H1 (cell line): ENCODE data around the gene DLST. TPM values are rescaled to one million over a fixed set of nuclear protein-coding genes. Genes with fewer than 3 reads are reported as not detected.
A peak's percentile ranks its signal among the peaks of the same experiment; 100 is the strongest.

ENCODE experiments used
- CTCF ChIA-PET: fragments of 300-600 bp; sonication (Branson Sonifier 250); formaldehyde crosslinking; loops from one replicate; lab custom pipeline; 2021; ENCODE audit not compliant: partially characterized antibody; lab: Charles Lee
- POLR2A ChIA-PET: fragments of 300-600 bp; sonication (Branson Sonifier 250); formaldehyde crosslinking; loops from one replicate; lab custom pipeline; 2021; ENCODE audit warnings: inconsistent platforms; ENCODE audit not compliant: partially characterized antibody; lab: Charles Lee
- DNase-seq, 2 experiments: peaks; one replicate each; pipeline versions ENCODE4 v3.0.0 to v3.0.0-alpha.2; 2010 to 2022; ENCODE audit warnings: low spot score in 2 of 2, low read depth in 1 of 2, mixed read lengths in 1 of 2
- FAIRE-seq: peaks from 2 replicates; lab custom pipeline; 2011; peaks lifted over from hg19 to GRCh38; lab: Jason Lieb, UNC
- H2AFZ ChIP-seq: 2 replicates; pipeline ENCODE4 v1.8.1; 2012; ENCODE audit warnings: low read length, inconsistent platforms
- H2AK5ac ChIP-seq: 2 replicates; pipeline ENCODE4 v1.6.1; 2013; ENCODE audit warnings: low read depth, low read length
- H2BK120ac ChIP-seq: replicated peaks from 2 replicates; pipeline ENCODE3; 2013; ENCODE audit warnings: low read depth, low read length, inconsistent platforms
- H2BK12ac ChIP-seq: 2 replicates; pipeline ENCODE4 v1.6.1; 2013; ENCODE audit warnings: low read depth, low read length
- H2BK15ac ChIP-seq: 2 replicates; pipeline ENCODE4 v1.6.1; 2013; ENCODE audit warnings: low read length
- H2BK20ac ChIP-seq: 2 replicates; pipeline ENCODE4 v1.6.1; 2013; ENCODE audit warnings: low read length
- H2BK5ac ChIP-seq: 2 replicates; pipeline ENCODE4 v1.6.1; 2013; ENCODE audit warnings: low read depth, low read length
- H3K14ac ChIP-seq: 2 replicates; pipeline ENCODE4 v1.6.1; 2013; ENCODE audit warnings: inconsistent platforms; ENCODE audit not compliant: insufficient read length
- H3K18ac ChIP-seq: 2 replicates; pipeline ENCODE4 v1.6.1; 2013; ENCODE audit warnings: low read length; ENCODE audit errors: extremely low read depth
- H3K23ac ChIP-seq: 2 replicates; pipeline ENCODE4 v1.6.1; 2013; ENCODE audit warnings: inconsistent platforms; ENCODE audit not compliant: insufficient read length
- H3K23me2 ChIP-seq: 2 replicates; pipeline ENCODE4 v1.6.1; 2013; ENCODE audit warnings: low read depth, low read length
- H3K27ac ChIP-seq: 2 replicates; pipeline ENCODE4 v1.6.1; 2011; ENCODE audit warnings: low read depth, low read length, inconsistent platforms
- H3K27me3 ChIP-seq, 4 experiments: replicated peaks in 1 of 4; 1 replicate in 1 of 4; 2 replicates in 3 of 4; pipeline versions ENCODE4 v1.6.1 to v1.8.1; 2011 to 2013; ENCODE audit warnings: low read length in 3 of 4, mild to moderate bottlenecking in 3 of 4, inconsistent platforms in 2 of 4, mixed read lengths in 2 of 4, moderate library complexity in 1 of 4; ENCODE audit not compliant: control insufficient read depth in 3 of 4, insufficient read depth in 3 of 4; ENCODE audit errors: extremely low read depth in 1 of 4
- H3K36me3 ChIP-seq, 4 experiments: 2 replicates each; pipeline versions ENCODE4 v1.6.1 to v1.8.1; 2011 to 2013; ENCODE audit warnings: mild to moderate bottlenecking in 4 of 4, low read length in 3 of 4, moderate library complexity in 2 of 4, control low read depth in 1 of 4, inconsistent platforms in 1 of 4; ENCODE audit not compliant: insufficient read depth in 4 of 4, control insufficient read depth in 2 of 4
- H3K4ac ChIP-seq: replicated peaks from 2 replicates; pipeline ENCODE3; 2013; ENCODE audit warnings: low read length, low read depth, mixed read lengths, inconsistent platforms; ENCODE audit not compliant: insufficient read length
- H3K4me1 ChIP-seq, 4 experiments: replicated peaks in 1 of 4; 1 replicate in 1 of 4; 2 replicates in 3 of 4; pipeline versions ENCODE4 v1.6.1 to v1.8.1; 2011 to 2013; ENCODE audit warnings: low read length in 3 of 4, inconsistent platforms in 2 of 4, mixed read lengths in 1 of 4; ENCODE audit not compliant: insufficient read depth in 4 of 4, control insufficient read depth in 3 of 4
- H3K4me2 ChIP-seq, 2 experiments: 2 replicates each; pipeline versions ENCODE4 v1.6.1 to v1.8.1; 2011 to 2013; ENCODE audit warnings: low read depth in 2 of 2, low read length in 2 of 2, control low read depth in 1 of 2, inconsistent platforms in 1 of 2, mild to moderate bottlenecking in 1 of 2; ENCODE audit not compliant: insufficient read depth in 1 of 2
- H3K4me3 ChIP-seq, 4 experiments: fragments of 200-600, 300-600 bp in 1 of 4; sonication (generic), shearing (Covaris generic), sonication (Bioruptor Twin) in 1 of 4; 2 replicates each; pipeline versions ENCODE4 v1.5.1 to v1.8.1; 2011 to 2016; ENCODE audit warnings: low read length in 4 of 4, low read depth in 3 of 4, control low read depth in 2 of 4, inconsistent platforms in 2 of 4, mild to moderate bottlenecking in 2 of 4, mixed read lengths in 1 of 4, moderate library complexity in 1 of 4; ENCODE audit not compliant: insufficient read depth in 2 of 4; ENCODE audit errors: extremely low read depth in 1 of 4
- H3K56ac ChIP-seq: replicated peaks from 2 replicates; pipeline ENCODE3; 2013; ENCODE audit warnings: low read depth, mild to moderate bottlenecking, mixed read lengths, low read length, inconsistent platforms; ENCODE audit not compliant: insufficient read length
- H3K79me1 ChIP-seq: 2 replicates; pipeline ENCODE4 v1.6.1; 2013; ENCODE audit warnings: low read depth, low read length, control low read depth
- H3K79me2 ChIP-seq, 2 experiments: 2 replicates each; pipeline versions ENCODE4 v1.6.1 to v1.8.1; 2012 to 2013; ENCODE audit warnings: low read length in 2 of 2, mild to moderate bottlenecking in 2 of 2, inconsistent platforms in 1 of 2; ENCODE audit not compliant: insufficient read depth in 2 of 2, control insufficient read depth in 1 of 2
- H3K9ac ChIP-seq, 4 experiments: replicated peaks in 1 of 4; 1 replicate in 1 of 4; 2 replicates in 3 of 4; pipeline versions ENCODE4 v1.6.1 to v1.8.1; 2011 to 2013; ENCODE audit warnings: low read depth in 3 of 4, low read length in 3 of 4, control low read depth in 2 of 4, mild to moderate bottlenecking in 2 of 4, moderate library complexity in 2 of 4, inconsistent platforms in 1 of 4; ENCODE audit errors: extremely low read depth in 1 of 4
- H3K9me3 ChIP-seq, 2 experiments: 2 replicates each; pipeline versions ENCODE4 v1.6.1 to v1.8.1; 2012 to 2013; ENCODE audit warnings: mild to moderate bottlenecking in 2 of 2, moderate library complexity in 2 of 2, control low read depth in 1 of 2, inconsistent platforms in 1 of 2, low read depth in 1 of 2, low read length in 1 of 2, mixed read lengths in 1 of 2; ENCODE audit not compliant: insufficient read depth in 2 of 2
- H4K20me1 ChIP-seq, 2 experiments: replicated peaks in 1 of 2; 2 replicates each; pipeline versions ENCODE3 to v1.8.1; 2011 to 2013; ENCODE audit warnings: inconsistent platforms in 2 of 2, low read length in 2 of 2, mild to moderate bottlenecking in 1 of 2; ENCODE audit not compliant: insufficient read depth in 2 of 2, control insufficient read depth in 1 of 2
- H4K5ac ChIP-seq: 2 replicates; pipeline ENCODE4 v1.6.1; 2013; ENCODE audit warnings: low read length, low read depth, mixed read lengths, inconsistent platforms; ENCODE audit not compliant: insufficient read length
- H4K8ac ChIP-seq: 2 replicates; pipeline ENCODE4 v1.8.0; 2013; ENCODE audit warnings: mild to moderate bottlenecking, moderate library complexity, low read length, inconsistent platforms; ENCODE audit not compliant: insufficient read depth; ENCODE audit errors: extremely low read depth
- H4K91ac ChIP-seq: replicated peaks from 2 replicates; pipeline ENCODE3; 2013; ENCODE audit warnings: low read length, mixed read lengths, inconsistent platforms; ENCODE audit not compliant: insufficient read length
- BACH1 ChIP-seq: IDR thresholded peaks from 2 replicates; pipeline ENCODE4 v1.6.1; 2012; ENCODE audit warnings: low read length, improper control_type of control experiment
- BRCA1 ChIP-seq: IDR thresholded peaks from 2 replicates; pipeline ENCODE4 v1.6.1; 2012; ENCODE audit warnings: low read depth, low read length, improper control_type of control experiment
- CEBPB ChIP-seq: IDR thresholded peaks from 2 replicates; pipeline ENCODE4 v1.6.1; 2012; ENCODE audit warnings: low read depth, low read length
- E2F6 ChIP-seq: IDR thresholded peaks from 2 replicates; pipeline ENCODE4 v1.6.1; 2012; ENCODE audit warnings: inconsistent platforms
- EZH2 ChIP-seq: fragments of 200-600 bp; sonication (generic); IDR thresholded peaks from 2 replicates; pipeline ENCODE4 v1.7.1; 2012; ENCODE audit warnings: low read depth, mild to moderate bottlenecking, moderate library complexity, low read length, inconsistent platforms; ENCODE audit not compliant: severe bottlenecking
- RBBP5 ChIP-seq: IDR thresholded peaks from 2 replicates; pipeline ENCODE4 v1.7.1; 2012; ENCODE audit warnings: low read depth, mild to moderate bottlenecking, inconsistent platforms, low read length, moderate library complexity, borderline replicate concordance
- SIX5 ChIP-seq: IDR thresholded peaks from 2 replicates; pipeline ENCODE4 v1.6.1; 2011; ENCODE audit warnings: mild to moderate bottlenecking, low read depth, low read length
- USF2 ChIP-seq: IDR thresholded peaks from 2 replicates; pipeline ENCODE4 v1.6.1; 2011; ENCODE audit warnings: low read length, improper control_type of control experiment
- WGBS, 2 experiments: shearing (Covaris generic) in 1 of 2; methylation state at CpG; one replicate each; pipeline versions ENCODE4 v1.1.6 to v1.1.7; 2013 to 2015; ENCODE audit warnings: low lambda C conversion rate in 2 of 2, mixed read lengths in 2 of 2, inconsistent platforms in 1 of 2, low coverage in 1 of 2, missing lambda C conversion rate in 1 of 2; ENCODE audit not compliant: insufficient replicate concordance in 2 of 2, insufficient coverage in 1 of 2, insufficient read length in 1 of 2; ENCODE audit errors: extremely low coverage in 1 of 2, missing lambda C conversion rate in 1 of 2; 5-methylcytosine and 5-hydroxymethylcytosine counted together
- polyA plus RNA-seq, 7 experiments: library from polyadenylated mRNA; depleted of rRNA in 3 of 7; stranded (reverse) in 5 of 7; unstranded in 2 of 7; fragments of >200 nt in 5 of 7; fragments of 200-250 nt in 2 of 7; gene quantifications; 1 replicate in 5 of 7; 2 replicates in 1 of 7; 4 replicates in 1 of 7; pipeline versions ENCODE4 v1.2.1 to v1.2.3, GENCODE V29; 2011 to 2013; ENCODE audit warnings: missing spikeins in 2 of 7, mixed read lengths in 2 of 7
- total RNA-seq: library from RNA; stranded (reverse); fragmentation: NEBNext Ultra II Directional; extraction: Animal tissue kit (Norgen Biotek cat#: 25700); gene quantifications from 2 replicates; pipeline ENCODE4 v1.2.1, GENCODE V29; 2021
- TF ChIP-seq, protein P1 (sequence below): IDR thresholded peaks from 2 replicates; pipeline ENCODE4 v1.6.1; 2012; ENCODE audit warnings: inconsistent platforms

DLST gene
- total and polyA plus RNA-seq, 2 of the 8 experiments (the other 6 are each of a cell fraction or from before 2014, with no cell fraction given) = 96.5 to 117 TPM

DNA sequence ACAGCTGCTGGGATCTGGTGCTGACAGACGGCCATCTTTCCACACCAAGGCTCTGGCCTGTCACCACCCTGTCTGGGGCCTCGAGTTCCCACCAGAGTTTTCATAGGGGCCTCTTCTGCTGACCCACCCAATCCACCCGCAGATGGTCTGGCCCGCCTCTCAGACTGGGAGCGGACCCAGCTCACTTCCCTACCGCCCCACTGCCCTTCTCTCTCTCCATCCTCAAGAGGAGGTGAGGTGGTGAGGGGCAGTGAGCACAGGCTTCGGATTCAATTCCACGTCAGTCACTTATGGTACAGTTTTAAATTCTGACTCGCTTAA, 53.6 kb downstream of the DLST start:
- no peak overlapping the region for H2BK20ac ChIP-seq
- no peak overlapping the region for H2BK120ac ChIP-seq
- H3K23me2 ChIP-seq = no peaks in the 10 kb centered on the region
- H3K9ac ChIP-seq = no peak overlapping the region
- H2BK12ac ChIP-seq = no peak overlapping the region
- no peaks in the 10 kb centered on the region for H3K36me3 ChIP-seq
- H2BK15ac ChIP-seq = no peak overlapping the region
- no peak overlapping the region for H3K27ac ChIP-seq
- DNase-seq (no peak), FAIRE-seq (no peak)
- no peak overlapping the region for H3K4ac ChIP-seq
- no peak overlapping the region for H3K56ac ChIP-seq
- H4K8ac ChIP-seq = peak overlapping the region; percentile 35; the same call in 1 of the 2 replicates
- WGBS, 2 experiments = 88% methylated on average over 9 of the region's 9 CpGs; no CpG with 5 or more reads in 1 of the 2 experiments
- H3K79me2 ChIP-seq = no peaks in the 10 kb centered on the region
- ChIA-PET POLR2A (interaction anchor here (1.5 kb wide), 1 partner anchor 12 kb away, joined by 12 read pairs; the partner anchor contains the start of gene RPS6KL1), CTCF (interaction anchor here (0.6 to 7.1 kb wide), 8 partner anchors 10 to 154 kb away, joined by 3 to 62 read pairs (median 7); partner anchors contain the start of gene RPS6KL1)
- H3K9me3 ChIP-seq = no peaks in the 10 kb centered on the region
- H3K18ac ChIP-seq = no peak overlapping the region
- H2AK5ac ChIP-seq = no peak overlapping the region
- peaks cover 0 to 5% (median 0%) of the 10 kb centered on the region in 4 experiments; a peak in 1 of 7 replicates for H3K4me1 ChIP-seq
- no peaks in the 10 kb centered on the region for H4K20me1 ChIP-seq
- no peak overlapping the region for H3K4me3 ChIP-seq
- H3K4me2 ChIP-seq = no peak overlapping the region
- no peaks in the 10 kb centered on the region for H3K27me3 ChIP-seq
- no peak overlapping the region for H2BK5ac ChIP-seq
- H3K14ac ChIP-seq = no peak overlapping the region
- H3K23ac ChIP-seq = no peak overlapping the region
- H4K5ac ChIP-seq = no peak overlapping the region
- H4K91ac ChIP-seq = no peak overlapping the region
- H3K79me1 ChIP-seq = no peaks in the 10 kb centered on the region
- 0 out of 2 replicates have a peak overlapping the region, but pooled peaks have one; percentile 34 for H2AFZ ChIP-seq
- no peak for TF ChIP-seq BRCA1
- no peak for TF ChIP-seq CEBPB
- TF ChIP-seq BACH1 = no peak
- no peak for TF ChIP-seq SIX5
- TF ChIP-seq, protein P1, sequence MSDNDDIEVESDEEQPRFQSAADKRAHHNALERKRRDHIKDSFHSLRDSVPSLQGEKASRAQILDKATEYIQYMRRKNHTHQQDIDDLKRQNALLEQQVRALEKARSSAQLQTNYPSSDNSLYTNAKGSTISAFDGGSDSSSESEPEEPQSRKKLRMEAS = no peak
- TF ChIP-seq E2F6 = no peak
- TF ChIP-seq EZH2 = no peak
- no peak for TF ChIP-seq USF2
- no peak for TF ChIP-seq RBBP5
